Activated CD4-positive, alpha-beta memory T cell treated with anti-CD3 and anti-CD28 coated beads, Interleukin-2, amount 10 ng/mL, durations not matched to agents 7 days and 5 days (primary cell): ENCODE data around the gene TOMM34. TPM values are rescaled to one million over a fixed set of nuclear protein-coding genes. Genes with fewer than 3 reads are reported as not detected.
A peak's percentile ranks its signal among the peaks of the same experiment; 100 is the strongest.

Experiments used
- CTCF ChIA-PET: fragments of 350-600 bp; sonication (Branson Sonifier 250); formaldehyde crosslinking; loops from one replicate; lab custom pipeline; 2021; ENCODE audit warnings: antibody characterized with exemption, inconsistent platforms; lab: Charles Lee
- POLR2A ChIA-PET: fragments of 350-600 bp; sonication (Branson Sonifier 250); formaldehyde crosslinking; loops from one replicate; lab custom pipeline; 2021; ENCODE audit warnings: antibody characterized with exemption; lab: Charles Lee
- DNase-seq: peaks from one replicate; pipeline ENCODE4 v3.0.0-alpha.2; 2020
- H3K27ac Mint-ChIP-seq: one replicate; pipeline ENCODE4 v1.8.0; 2021; ENCODE audit warnings: mild to moderate bottlenecking, mixed read lengths
- H3K27me3 Mint-ChIP-seq: one replicate; pipeline ENCODE4 v1.8.0; 2021; ENCODE audit warnings: mixed read lengths
- H3K36me3 Mint-ChIP-seq: one replicate; pipeline ENCODE4 v1.8.0; 2021; ENCODE audit warnings: low read depth, mixed read lengths
- H3K4me1 Mint-ChIP-seq: one replicate; pipeline ENCODE4 v1.8.0; 2021; ENCODE audit warnings: mixed read lengths
- H3K4me3 Mint-ChIP-seq: one replicate; pipeline ENCODE4 v1.8.0; 2021; ENCODE audit warnings: mild to moderate bottlenecking, mixed read lengths
- H3K9me3 Mint-ChIP-seq: one replicate; pipeline ENCODE4 v1.8.0; 2021; ENCODE audit warnings: mixed read lengths
- total RNA-seq, 2 experiments: library from RNA; stranded (reverse); gene quantifications; one replicate each; pipeline ENCODE4 v1.2.3, GENCODE V29; 2021

Gene TOMM34
- total RNA-seq, 2 experiments from 2014 or later = 16.0 to 16.4 TPM

DNA sequence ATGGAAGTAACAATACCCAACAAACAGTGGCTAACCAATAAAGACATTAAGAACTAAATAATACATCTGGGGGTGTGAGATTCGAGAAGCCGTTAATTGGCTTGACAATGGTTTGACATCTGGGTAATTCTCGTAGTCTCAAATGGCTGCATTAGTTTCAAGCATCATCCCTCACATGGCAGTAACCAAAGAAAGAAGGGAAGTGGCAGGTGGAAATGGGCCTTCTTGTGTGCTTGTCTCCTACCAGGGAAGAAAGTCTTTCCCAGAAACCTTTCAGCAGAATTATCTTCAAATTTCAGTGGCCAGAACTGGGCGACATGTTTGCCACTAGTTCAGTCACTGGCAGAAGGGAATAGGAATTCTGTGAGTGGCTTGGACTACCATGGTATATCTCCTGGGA is 16.5 kb upstream of the TOMM34 start:
- Mint-ChIP-seq H3K27me3 (no peaks in the 10 kb centered on the region), H3K4me3 (no peak overlapping the region), H3K27ac (peak overlapping the region; percentile 12), H3K4me1 (peaks cover 74% of the 10 kb centered on the region), H3K9me3 (no peaks in the 10 kb centered on the region), H3K36me3 (peaks cover 86% of the 10 kb centered on the region)
- ChIA-PET POLR2A (interaction anchor here (1.2 to 6.2 kb wide), 5 partner anchors 10 to 91 kb away, joined by 3 to 105 read pairs (median 9); partner anchors contain the start of genes PABPC1L, STK4, TOMM34 and YWHAB), CTCF (interaction anchor here (0.6 kb wide), 1 partner anchor 34 kb away, joined by 3 read pairs; no protein-coding TSS in a partner anchor)
- DNase-seq = no peak

DNA sequence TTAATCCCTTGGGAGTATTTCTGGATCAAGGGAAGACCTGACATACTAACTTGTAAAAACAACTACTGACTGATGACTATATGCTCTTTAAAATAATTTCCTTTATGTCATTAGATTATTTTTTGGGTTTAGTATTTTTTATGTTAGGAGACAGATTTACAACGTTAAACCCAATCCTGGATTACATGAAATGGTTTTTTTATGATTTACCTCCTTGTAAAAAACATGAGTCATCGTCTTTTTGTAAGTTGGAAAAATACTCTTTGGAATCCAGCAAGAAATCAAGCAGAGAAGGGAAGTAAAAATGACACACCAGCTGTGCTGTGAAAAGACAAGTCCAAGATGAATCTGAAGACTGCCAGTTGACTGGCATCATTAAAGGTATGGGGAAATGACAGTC is 12.9 kb upstream of the TOMM34 start:
- Mint-ChIP-seq H3K4me1 (peaks cover 72% of the 10 kb centered on the region), H3K36me3 (peaks cover 81% of the 10 kb centered on the region), H3K4me3 (no peak overlapping the region), H3K27ac (peak overlapping the region; percentile 53), H3K9me3 (no peaks in the 10 kb centered on the region), H3K27me3 (no peaks in the 10 kb centered on the region)
- no peak for DNase-seq
- CTCF ChIA-PET = no interaction called here
- POLR2A ChIA-PET = interaction anchor here (1.7 kb wide), 1 partner anchor 10 kb away, joined by 4 read pairs; no protein-coding TSS in a partner anchor

DNA sequence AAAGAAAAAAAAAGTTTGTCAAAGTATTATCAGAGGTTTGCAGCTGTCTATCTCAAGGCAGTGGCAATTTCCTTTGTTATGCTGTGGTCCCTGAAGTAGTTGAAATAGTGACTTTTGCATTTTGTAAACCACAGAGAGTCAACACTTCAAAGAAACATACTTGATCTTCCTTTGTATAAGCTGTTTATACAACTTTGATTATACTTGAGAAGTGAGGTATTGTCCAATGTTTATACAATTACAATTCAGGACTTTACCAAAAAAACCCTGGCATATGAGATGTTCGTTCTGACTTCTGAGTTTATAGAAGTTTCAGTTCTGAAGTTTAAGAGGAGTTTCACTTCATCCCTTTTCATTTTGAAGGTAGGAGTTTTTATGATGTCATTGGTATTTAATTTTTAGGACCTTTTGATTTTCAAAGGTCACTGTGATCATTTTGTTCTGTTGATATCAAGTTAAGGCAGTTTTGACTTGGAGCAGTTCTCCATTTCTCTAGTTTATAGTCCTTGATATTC is 10.1 kb upstream of the TOMM34 start:
- no peak for DNase-seq
- CTCF ChIA-PET = interaction anchor here (1.0 to 1.9 kb wide), 2 partner anchors 27 to 74 kb away, joined by 4 read pairs; no protein-coding TSS in a partner anchor
- Mint-ChIP-seq H3K4me3 (peak overlapping the region; percentile 76), H3K27ac (peak overlapping the region; percentile 93), H3K9me3 (no peaks in the 10 kb centered on the region), H3K36me3 (peaks cover 75% of the 10 kb centered on the region), H3K4me1 (peaks cover 57% of the 10 kb centered on the region), H3K27me3 (no peaks in the 10 kb centered on the region)
- POLR2A ChIA-PET = interaction anchor here (0.6 to 2.7 kb wide), 9 partner anchors 9 to 1095 kb away, joined by 3 to 22 read pairs (median 5); partner anchors contain the start of genes TOMM34 and YWHAB

DNA sequence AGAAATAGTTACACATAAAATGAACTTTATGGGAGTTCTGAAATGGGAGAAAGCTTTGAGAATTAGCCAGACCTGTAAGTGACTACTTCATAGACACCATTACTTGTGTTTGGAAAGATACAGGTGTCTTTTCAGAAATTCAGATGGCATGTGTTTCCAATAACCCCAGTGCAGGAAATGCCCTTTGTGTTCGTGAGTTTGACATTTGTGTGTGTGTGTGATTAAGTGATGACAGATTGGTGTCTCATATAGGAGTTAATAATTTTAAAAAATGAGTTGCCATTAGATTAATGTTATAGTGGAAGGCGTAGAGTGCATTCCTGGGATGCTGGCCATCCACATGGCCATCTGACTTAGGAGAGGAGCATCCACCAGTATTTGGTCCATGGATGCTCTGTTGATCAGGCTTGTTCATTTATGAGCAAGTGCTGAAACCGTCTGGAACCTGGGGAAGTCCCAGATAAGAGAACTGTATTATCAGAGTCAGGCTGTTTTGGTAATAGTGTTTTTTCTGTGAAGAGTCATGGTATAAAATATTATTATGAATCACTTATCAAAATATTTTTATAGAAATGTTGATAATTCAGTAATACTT is 9.2 kb upstream of the TOMM34 start:
- peaks cover 55% of the 10 kb centered on the region for H3K4me1 Mint-ChIP-seq
- no peak for DNase-seq
- peaks cover 66% of the 10 kb centered on the region for H3K36me3 Mint-ChIP-seq
- H3K4me3 Mint-ChIP-seq = peak overlapping the region; percentile 94
- H3K9me3 Mint-ChIP-seq = no peaks in the 10 kb centered on the region
- H3K27me3 Mint-ChIP-seq = no peaks in the 10 kb centered on the region
- ChIA-PET CTCF (interaction anchor here (0.6 to 2.3 kb wide), 2 partner anchors 9 to 283 kb away, joined by 3 to 25 read pairs; no protein-coding TSS in a partner anchor), POLR2A (interaction anchor here (1.0 to 2.2 kb wide), 2 partner anchors 10 to 20 kb away, joined by 3 to 10 read pairs; partner anchors contain the start of gene TOMM34)
- H3K27ac Mint-ChIP-seq = peak overlapping the region; percentile 98

DNA sequence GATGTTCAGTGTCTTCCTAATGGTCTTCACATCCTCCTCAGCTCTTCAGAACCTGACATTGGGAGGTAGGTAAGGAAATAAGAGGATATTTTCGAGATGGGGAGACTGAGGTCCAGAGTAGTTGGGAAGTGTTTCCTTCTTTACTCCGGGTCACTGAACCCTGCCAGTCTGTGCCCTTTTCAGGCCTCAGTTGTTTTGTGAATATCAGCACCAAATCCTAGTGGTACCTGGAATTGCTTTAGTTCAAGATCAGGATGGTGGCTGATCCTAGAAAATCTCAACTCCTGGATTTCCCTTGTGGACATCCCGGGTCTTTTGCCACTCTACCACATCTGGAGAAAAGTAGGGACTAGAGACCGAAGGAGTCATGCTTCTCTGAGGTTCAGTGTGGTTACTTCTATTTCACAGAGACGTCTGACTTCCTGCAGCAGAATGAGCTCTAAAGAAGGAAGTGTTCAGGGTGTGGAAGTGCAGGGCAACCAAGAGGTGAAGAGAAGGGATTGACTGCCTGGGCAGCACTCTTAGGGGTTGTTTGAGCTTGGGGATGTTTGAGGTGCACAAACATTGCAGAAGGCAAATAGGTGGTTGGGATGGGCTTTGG is 7.1 kb upstream of the TOMM34 start:
- no peaks in the 10 kb centered on the region for H3K9me3 Mint-ChIP-seq
- H3K36me3 Mint-ChIP-seq = peaks cover 48% of the 10 kb centered on the region
- H3K4me1 Mint-ChIP-seq = peaks cover 64% of the 10 kb centered on the region
- no peaks in the 10 kb centered on the region for H3K27me3 Mint-ChIP-seq
- H3K4me3 Mint-ChIP-seq = peak overlapping the region; percentile 94
- peak overlapping the region; percentile 98 for H3K27ac Mint-ChIP-seq
- DNase-seq = peak; percentile 52
- POLR2A ChIA-PET = interaction anchor here (0.9 to 6.3 kb wide), 18 partner anchors 8 to 82 kb away, joined by 3 to 105 read pairs (median 4); partner anchors contain the start of genes PABPC1L, TOMM34 and YWHAB
- CTCF ChIA-PET = interaction anchor here (1.0 to 2.3 kb wide), 7 partner anchors 9 to 83 kb away, joined by 3 to 25 read pairs (median 4); no protein-coding TSS in a partner anchor

DNA sequence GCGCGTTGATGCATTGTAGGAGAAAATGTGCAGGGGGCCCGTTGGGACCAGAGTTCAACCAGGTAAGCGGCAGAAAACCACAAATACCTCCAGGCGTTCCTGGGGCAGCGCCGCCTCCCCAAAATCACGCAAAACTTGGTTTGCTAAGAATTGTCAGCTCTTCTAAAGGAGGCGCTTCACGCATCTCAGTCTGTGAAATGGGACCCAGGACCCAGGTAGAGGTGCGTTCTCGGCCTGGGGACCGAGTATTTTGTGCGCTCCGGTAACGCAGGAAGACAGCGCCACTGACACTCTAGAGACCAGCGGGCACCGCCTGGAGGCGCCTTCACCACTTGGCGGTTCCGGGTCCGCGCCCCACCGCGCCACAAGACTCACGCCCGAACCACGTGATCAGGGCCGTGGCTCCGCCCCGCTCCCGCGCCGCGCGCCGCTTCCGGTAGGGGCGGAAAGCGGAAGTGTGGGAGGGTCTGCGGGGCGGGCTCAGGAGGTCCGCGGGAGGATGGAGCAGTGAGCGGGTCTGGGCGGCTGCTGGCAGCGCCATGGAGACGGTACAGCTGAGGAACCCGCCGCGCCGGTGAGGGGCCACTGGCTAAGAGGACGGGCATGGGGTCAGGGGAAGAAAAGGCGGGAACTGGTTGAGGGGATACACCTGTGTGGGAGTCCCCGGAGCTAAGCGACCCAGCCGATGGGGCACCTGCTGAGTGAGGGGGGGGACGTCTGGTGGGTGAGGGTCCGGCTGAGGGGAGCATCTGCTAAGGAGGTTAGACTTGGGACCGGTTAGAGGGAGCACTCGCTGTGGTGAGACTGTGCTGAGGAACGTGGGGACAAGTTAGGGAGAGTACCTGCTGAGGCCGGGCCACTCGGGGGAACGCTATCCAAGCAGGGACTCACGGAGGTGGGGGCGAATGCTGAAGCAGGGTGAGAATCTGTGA is 6.1 kb upstream of the TOMM34 start, which contains the start of gene STK4:
STK4 (plus strand) TSS at position 483 of the 932 bp plus-strand sequence; CDS start at position 540, 57 bp downstream.
- peak; percentile 96 for DNase-seq
- Mint-ChIP-seq H3K9me3 (no peaks in the 10 kb centered on the region), H3K36me3 (peaks cover 41% of the 10 kb centered on the region), H3K27ac (peak within 1 kb of the TSS; percentile 98), H3K4me3 (peak within 1 kb of the TSS; percentile 94), H3K4me1 (peaks cover 68% of the 10 kb centered on the region), H3K27me3 (no peaks in the 10 kb centered on the region)
- ChIA-PET POLR2A (interaction anchor here (1.0 to 6.3 kb wide), 16 partner anchors 9 to 81 kb away, joined by 3 to 105 read pairs (median 4); partner anchors contain the start of genes PABPC1L and YWHAB), CTCF (interaction anchor here (1.1 to 1.5 kb wide), 3 partner anchors 15 to 78 kb away, joined by 4 read pairs; no protein-coding TSS in a partner anchor)

DNA sequence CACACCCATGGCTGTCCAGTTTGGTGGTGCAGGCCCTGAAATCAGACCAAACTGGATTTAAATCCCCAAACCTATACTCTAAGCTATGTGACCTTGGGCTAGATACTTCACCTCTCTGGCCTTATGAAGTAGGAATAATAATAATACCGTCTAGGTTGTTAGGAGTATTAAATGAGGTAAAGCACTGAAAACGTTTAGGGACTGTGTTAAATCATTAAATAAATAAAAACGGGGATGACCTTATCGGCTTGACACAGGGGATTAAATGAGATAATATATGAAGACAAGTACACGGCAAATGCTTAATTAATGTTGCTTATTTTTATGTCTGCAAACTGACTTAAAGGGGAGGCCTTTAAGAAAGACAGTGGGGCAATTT is 5.4 kb upstream of the TOMM34 start:
- DNase-seq = no peak
- peaks cover 68% of the 10 kb centered on the region for H3K4me1 Mint-ChIP-seq
- no peaks in the 10 kb centered on the region for H3K9me3 Mint-ChIP-seq
- POLR2A ChIA-PET = interaction anchor here (1.0 to 6.3 kb wide), 10 partner anchors 9 to 434 kb away, joined by 3 to 105 read pairs (median 4); partner anchors contain the start of gene PABPC1L
- H3K36me3 Mint-ChIP-seq = peaks cover 35% of the 10 kb centered on the region
- CTCF ChIA-PET = interaction anchor here (1.1 to 1.5 kb wide), 4 partner anchors 14 to 78 kb away, joined by 3 to 4 read pairs (median 4); no protein-coding TSS in a partner anchor
- H3K27me3 Mint-ChIP-seq = no peaks in the 10 kb centered on the region
- H3K27ac Mint-ChIP-seq = peak overlapping the region; percentile 98
- peak overlapping the region; percentile 94 for H3K4me3 Mint-ChIP-seq

DNA sequence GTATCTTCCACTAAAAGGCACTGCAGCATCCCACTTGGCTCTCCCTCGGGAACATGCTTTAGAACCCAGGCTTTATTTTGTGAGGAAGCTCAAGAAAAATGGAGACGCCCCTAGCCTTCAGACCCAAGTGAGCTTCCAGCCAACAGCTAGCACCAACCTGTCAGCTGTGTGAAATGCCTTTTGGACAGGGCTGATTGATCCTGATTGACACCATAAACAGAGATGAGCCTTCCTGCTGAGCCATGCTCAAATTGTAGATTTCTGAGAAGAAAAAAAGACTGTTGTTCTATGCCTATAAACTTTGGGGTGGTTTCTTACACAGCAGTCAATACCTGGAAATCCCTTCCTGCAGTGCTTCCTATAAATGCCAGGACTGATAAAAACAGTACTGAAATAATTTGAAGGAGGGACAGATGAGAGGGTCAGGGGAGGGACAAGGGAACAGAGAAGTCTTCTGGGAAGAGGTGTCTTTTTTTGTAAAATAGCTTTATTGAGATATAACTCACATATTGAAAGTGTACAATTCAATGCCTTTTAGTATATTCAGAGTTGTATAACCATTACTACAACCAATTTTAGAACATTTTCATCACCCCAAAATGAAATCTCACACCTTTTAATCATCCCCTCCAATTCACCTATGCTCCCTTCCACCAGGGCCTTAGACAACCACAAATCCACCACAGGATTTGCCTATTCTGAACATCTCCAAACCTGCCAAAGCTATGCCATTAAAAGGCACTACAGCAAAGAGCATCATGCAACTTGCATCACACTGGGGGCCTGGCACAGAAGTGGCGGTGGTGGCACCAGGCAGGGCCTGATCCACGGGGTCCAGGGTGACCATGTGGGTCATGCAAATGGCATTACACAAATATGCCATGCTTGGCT is 3.4 kb upstream of the TOMM34 start:
- POLR2A ChIA-PET = interaction anchor here (0.8 to 6.3 kb wide), 8 partner anchors 12 to 78 kb away, joined by 3 to 105 read pairs (median 3); partner anchors contain the start of genes PABPC1L and YWHAB
- CTCF ChIA-PET = interaction anchor here (0.8 to 1.6 kb wide), 2 partner anchors 15 to 33 kb away, joined by 3 to 7 read pairs; no protein-coding TSS in a partner anchor
- Mint-ChIP-seq H3K4me1 (peaks cover 66% of the 10 kb centered on the region), H3K27ac (peak overlapping the region; percentile 83), H3K9me3 (no peaks in the 10 kb centered on the region), H3K36me3 (peaks cover 26% of the 10 kb centered on the region), H3K4me3 (no peak overlapping the region), H3K27me3 (no peaks in the 10 kb centered on the region)
- DNase-seq = no peak

DNA sequence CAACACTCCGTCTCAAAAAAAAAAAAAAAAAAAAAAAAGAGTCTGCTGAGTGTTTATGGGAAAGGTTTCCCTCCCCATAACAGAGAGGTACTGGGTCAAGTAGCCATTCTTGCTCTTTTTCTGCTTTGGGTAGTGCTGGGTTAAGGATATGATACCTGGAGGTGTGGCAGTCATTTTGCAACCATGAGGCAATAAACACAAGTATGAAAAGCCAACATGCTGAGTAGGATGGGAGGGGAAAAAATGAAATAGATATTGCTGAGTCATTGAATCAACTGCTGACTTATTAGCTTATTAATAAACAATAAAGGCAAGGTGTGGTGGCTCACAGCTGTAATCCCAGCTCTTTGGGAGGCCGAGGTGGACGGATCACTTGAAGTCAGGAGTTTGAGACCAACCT is 2.3 kb upstream of the TOMM34 start:
- peaks cover 25% of the 10 kb centered on the region for H3K36me3 Mint-ChIP-seq
- POLR2A ChIA-PET = interaction anchor here (0.8 to 6.3 kb wide), 7 partner anchors 11 to 77 kb away, joined by 3 to 105 read pairs (median 3); partner anchors contain the start of genes PABPC1L and YWHAB
- H3K9me3 Mint-ChIP-seq = no peaks in the 10 kb centered on the region
- peak overlapping the region; percentile 31 for H3K27ac Mint-ChIP-seq
- CTCF ChIA-PET = interaction anchor here (0.7 to 1.6 kb wide), 3 partner anchors 16 to 113 kb away, joined by 3 to 7 read pairs (median 3); no protein-coding TSS in a partner anchor
- no peak for DNase-seq
- H3K27me3 Mint-ChIP-seq = no peaks in the 10 kb centered on the region
- no peak overlapping the region for H3K4me3 Mint-ChIP-seq
- peaks cover 73% of the 10 kb centered on the region for H3K4me1 Mint-ChIP-seq

DNA sequence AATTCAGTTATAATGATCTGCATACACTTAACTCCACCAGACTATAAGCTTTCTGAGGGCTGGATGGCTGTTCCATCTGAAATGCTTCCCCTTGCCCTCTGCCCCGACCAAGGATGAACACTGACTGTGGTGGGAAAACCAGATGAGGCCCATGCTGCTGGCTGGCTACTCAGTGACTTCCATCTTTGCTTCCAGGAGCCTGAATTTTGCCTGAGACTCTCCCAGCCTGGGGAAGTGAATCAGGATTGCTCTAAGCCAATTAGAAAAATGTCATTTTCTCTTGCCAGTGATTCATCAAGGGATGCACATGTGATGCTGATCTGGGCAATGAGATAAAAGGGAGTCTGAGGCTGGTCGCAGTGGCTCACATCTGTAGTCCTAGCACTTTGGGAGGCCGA is 1.7 kb upstream of the TOMM34 start:
- POLR2A ChIA-PET = interaction anchor here (3.6 kb wide), 1 partner anchor 17 kb away, joined by 36 read pairs; no protein-coding TSS in a partner anchor
- H3K27ac Mint-ChIP-seq = no peak overlapping the region

More for the DNA sequence above, 1.7 kb upstream of the TOMM34 start:
- DNase-seq = no peak
- H3K27me3 Mint-ChIP-seq = no peaks in the 10 kb centered on the region
- H3K36me3 Mint-ChIP-seq = peaks cover 21% of the 10 kb centered on the region
- H3K9me3 Mint-ChIP-seq = no peaks in the 10 kb centered on the region
- peaks cover 76% of the 10 kb centered on the region for H3K4me1 Mint-ChIP-seq
- no peak overlapping the region for H3K4me3 Mint-ChIP-seq
- CTCF ChIA-PET = interaction anchor here (0.7 to 1.6 kb wide), 2 partner anchors 17 to 114 kb away, joined by 3 to 7 read pairs; no protein-coding TSS in a partner anchor
